IMR-90 (cell line): ENCODE results near the gene OPA3. TPM values are rescaled to one million over a fixed set of nuclear protein-coding genes. Genes with fewer than 3 reads are reported as not detected.

Source experiments
- ATAC-seq: fragments of 200-7000 bp; cut with Tn5 transposase; 2 replicates; pipeline ENCODE4 v1.9.1; 2020; ENCODE audit warnings: low read depth, mild to moderate bottlenecking, moderate library complexity
- BruUV-seq: library from RNA; stranded (reverse); fragments of 400-500 nt; replicated peaks from 2 replicates; lab custom pipeline; 2021; lab: Mats Ljungman, UMichigan
- CTCF ChIA-PET: fragments of 300-600 bp; formaldehyde crosslinking; extraction: SDS; loops from one replicate; lab custom pipeline; 2021; ENCODE audit warnings: antibody characterized with exemption; lab: Yijun Ruan, JAX
- POLR2A ChIA-PET: fragments of 300-600 bp; sonication (Branson Sonifier 250); formaldehyde crosslinking; loops from one replicate; lab custom pipeline; 2022; ENCODE audit warnings: antibody characterized with exemption; ENCODE audit not compliant: unreplicated experiment; lab: Charles Lee
- DNase-seq: peaks from one replicate; pipeline ENCODE4 v3.0.0; 2013
- H2AFZ ChIP-seq: replicated peaks from 2 replicates; pipeline ENCODE3; 2013; ENCODE audit warnings: low read length, mild to moderate bottlenecking; ENCODE audit not compliant: poor library complexity
- H2AK5ac ChIP-seq: 2 replicates; pipeline ENCODE4 v1.6.1; 2013; ENCODE audit warnings: low read depth, low read length, inconsistent platforms
- H2AK9ac ChIP-seq: replicated peaks from 2 replicates; pipeline ENCODE3; 2013; ENCODE audit warnings: mild to moderate bottlenecking, low read depth, low read length, moderate library complexity; ENCODE audit not compliant: poor library complexity
- H2BK120ac ChIP-seq: 2 replicates; pipeline ENCODE4 v1.6.1; 2013; ENCODE audit warnings: low read depth, low read length, inconsistent platforms
- H2BK15ac ChIP-seq: 3 replicates; pipeline ENCODE4 v1.6.1; 2013; ENCODE audit warnings: low read depth, low read length, inconsistent platforms
- H2BK20ac ChIP-seq: 2 replicates; pipeline ENCODE4 v1.6.1; 2013; ENCODE audit warnings: low read depth, mild to moderate bottlenecking, inconsistent platforms, low read length, moderate library complexity
- H2BK5ac ChIP-seq: 2 replicates; pipeline ENCODE4 v1.6.1; 2013; ENCODE audit warnings: mild to moderate bottlenecking, low read depth, low read length, inconsistent platforms; ENCODE audit not compliant: poor library complexity, severe bottlenecking
- H3K14ac ChIP-seq: replicated peaks from 2 replicates; pipeline ENCODE4 v1.6.1; 2013; ENCODE audit warnings: low read depth, low read length, inconsistent platforms
- H3K18ac ChIP-seq: 2 replicates; pipeline ENCODE4 v1.6.1; 2013; ENCODE audit warnings: low read depth, low read length, control low read depth
- H3K23ac ChIP-seq: 2 replicates; pipeline ENCODE4 v1.6.1; 2013; ENCODE audit warnings: low read depth, low read length, inconsistent platforms
- H3K27ac ChIP-seq: 2 replicates; pipeline ENCODE4 v1.5.1; 2013; ENCODE audit warnings: mild to moderate bottlenecking, control low read depth, low read length; ENCODE audit not compliant: insufficient read depth
- H3K27me3 ChIP-seq: 2 replicates; pipeline ENCODE4 v1.6.1; 2013; ENCODE audit warnings: low read length; ENCODE audit not compliant: control insufficient read depth, insufficient read depth
- H3K36me3 ChIP-seq: 2 replicates; pipeline ENCODE4 v1.6.1; 2013; ENCODE audit warnings: low read length, mixed read lengths; ENCODE audit not compliant: control insufficient read depth, insufficient read depth
- H3K4ac ChIP-seq: 2 replicates; pipeline ENCODE4 v1.6.1; 2013; ENCODE audit warnings: low read depth, low read length, inconsistent platforms
- H3K4me1 ChIP-seq: 2 replicates; pipeline ENCODE4 v1.6.1; 2013; ENCODE audit warnings: low read length, mixed read lengths; ENCODE audit not compliant: control insufficient read depth, insufficient read depth
- H3K4me2 ChIP-seq: 2 replicates; pipeline ENCODE4 v1.6.1; 2013; ENCODE audit warnings: low read depth, mild to moderate bottlenecking, control low read depth, low read length, moderate library complexity
- H3K4me3 ChIP-seq: 2 replicates; pipeline ENCODE4 v1.5.1; 2013; ENCODE audit warnings: low read depth, mild to moderate bottlenecking, control low read depth, low read length, moderate library complexity; ENCODE audit not compliant: insufficient read depth
- H3K56ac ChIP-seq: 2 replicates; pipeline ENCODE4 v1.6.1; 2013; ENCODE audit warnings: low read length, inconsistent platforms; ENCODE audit not compliant: insufficient read depth; ENCODE audit errors: extremely low read depth
- H3K79me1 ChIP-seq, 2 experiments: 2 replicates each; pipeline ENCODE4 v1.6.1; 2013; ENCODE audit warnings: low read length in 2 of 2, inconsistent platforms in 1 of 2, low read depth in 1 of 2
- H3K9ac ChIP-seq: 2 replicates; pipeline ENCODE4 v1.6.1; 2013; ENCODE audit warnings: low read depth, low read length, control low read depth
- H3K9me1 ChIP-seq: 2 replicates; pipeline ENCODE4 v1.6.1; 2013; ENCODE audit warnings: low read length, inconsistent platforms; ENCODE audit not compliant: insufficient read depth
- H3K9me3 ChIP-seq: 2 replicates; pipeline ENCODE4 v1.6.1; 2013; ENCODE audit warnings: low read length; ENCODE audit not compliant: control insufficient read depth, insufficient read depth
- H4K20me1 ChIP-seq: 2 replicates; pipeline ENCODE4 v1.6.1; 2013; ENCODE audit warnings: low read length, inconsistent platforms; ENCODE audit not compliant: insufficient read depth
- H4K5ac ChIP-seq: 2 replicates; pipeline ENCODE4 v1.6.1; 2013; ENCODE audit warnings: mild to moderate bottlenecking, low read depth, low read length, control low read depth
- H4K8ac ChIP-seq, 2 experiments: 2 replicates each; pipeline ENCODE4 v1.6.1; 2013; ENCODE audit warnings: low read depth in 2 of 2, low read length in 2 of 2, control low read depth in 1 of 2, inconsistent platforms in 1 of 2
- H4K91ac ChIP-seq: 2 replicates; pipeline ENCODE4 v1.6.1; 2013; ENCODE audit warnings: low read depth, low read length, inconsistent platforms; ENCODE audit not compliant: insufficient read depth
- CHD1 ChIP-seq: IDR thresholded peaks from 2 replicates; pipeline ENCODE4 v1.6.1; 2012; ENCODE audit warnings: low read depth, low read length, improper control_type of control experiment
- FOS ChIP-seq: fragments of 150-350 bp; IDR thresholded peaks from 2 replicates; pipeline ENCODE4 v1.6.1; 2016; ENCODE audit warnings: low read depth, low read length
- MAZ ChIP-seq: IDR thresholded peaks from 2 replicates; pipeline ENCODE4 v1.6.1; 2012; ENCODE audit warnings: low read depth, mild to moderate bottlenecking, low read length, improper control_type of control experiment, moderate library complexity, borderline replicate concordance
- MXI1 ChIP-seq: IDR thresholded peaks from 2 replicates; pipeline ENCODE4 v1.6.1; 2012; ENCODE audit warnings: low read depth, mild to moderate bottlenecking, low read length, moderate library complexity, borderline replicate concordance
- NFE2L2 ChIP-seq: fragments of 150-350 bp; IDR thresholded peaks from 2 replicates; pipeline ENCODE4 v1.6.1; 2016; ENCODE audit warnings: low read depth, mild to moderate bottlenecking, low read length
- POLR2A ChIP-seq: IDR thresholded peaks from 2 replicates; pipeline ENCODE4 v1.6.1; 2012; ENCODE audit warnings: mild to moderate bottlenecking, low read depth, low read length
- RAD21 ChIP-seq: IDR thresholded peaks from 2 replicates; pipeline ENCODE4 v1.6.1; 2012; ENCODE audit warnings: low read length, improper control_type of control experiment
- RFX5 ChIP-seq: IDR thresholded peaks from 2 replicates; pipeline ENCODE4 v1.8.0; 2012; ENCODE audit warnings: low read depth, mild to moderate bottlenecking, low read length, moderate library complexity
- SMC3 ChIP-seq: fragments of 150-350 bp; IDR thresholded peaks from 2 replicates; pipeline ENCODE4 v1.6.1; 2016; ENCODE audit warnings: low read depth, mild to moderate bottlenecking, antibody characterized with exemption, low read length, moderate library complexity
- WGBS, 2 experiments: methylation state at CpG; one replicate each; pipeline versions ENCODE4 v1.1.5 to v1.1.7; 2013; ENCODE audit warnings: missing lambda C conversion rate in 2 of 2; ENCODE audit not compliant: insufficient read length in 1 of 2; ENCODE audit errors: extremely low coverage in 2 of 2; 5-methylcytosine and 5-hydroxymethylcytosine counted together
- dilution Hi-C: fragments of 300-500 bp; cut with HindIII; formaldehyde crosslinking; loops from one replicate; pipeline ENCODE4 v1.14.3; 2018; ENCODE audit warnings: low sequenced_read_pairs; ENCODE audit not compliant: unreplicated experiment
- in situ Hi-C: fragments of 300-500 bp; cut with MboI; formaldehyde crosslinking; loops from 3 replicates; pipeline ENCODE4 v1.14.3; 2019; ENCODE audit warnings: low sequenced_read_pairs, inconsistent platforms, mixed read lengths
- intact Hi-C: fragments of 100-400 bp; cut with micrococcal nuclease; formaldehyde crosslinking; loops from 2 replicates; pipeline ENCODE4 v1.10.0; 2022
- polyA plus RNA-seq, 3 experiments: library from polyadenylated mRNA; depleted of rRNA; stranded (reverse); fragments of >200 nt; gene quantifications; 2 replicates each; pipeline ENCODE4 v1.2.3, GENCODE V29; 2012; ENCODE audit warnings: low replicate concordance in 1 of 3
- total RNA-seq: library from RNA; depleted of rRNA; stranded (reverse); fragments of >200 nt; gene quantifications from 2 replicates; pipeline ENCODE4 v1.2.3, GENCODE V29; 2012
- TF ChIP-seq, protein P1 (sequence below): fragments of 150-350 bp; IDR thresholded peaks from 2 replicates; pipeline ENCODE4 v1.6.1; 2016; ENCODE audit warnings: low read depth, mild to moderate bottlenecking, low read length, moderate library complexity, borderline replicate concordance
- TF ChIP-seq, protein P2 (sequence below): conservative IDR thresholded peaks from 2 replicates; pipeline ENCODE4 v1.5.1; 2012; ENCODE audit warnings: mild to moderate bottlenecking, low read depth, low read length, improper control_type of control experiment

OPA3 gene
- total and polyA plus RNA-seq, 2 of the 4 experiments (the other 2 are of a cell fraction), result 5.2 to 9.6 TPM

DNA sequence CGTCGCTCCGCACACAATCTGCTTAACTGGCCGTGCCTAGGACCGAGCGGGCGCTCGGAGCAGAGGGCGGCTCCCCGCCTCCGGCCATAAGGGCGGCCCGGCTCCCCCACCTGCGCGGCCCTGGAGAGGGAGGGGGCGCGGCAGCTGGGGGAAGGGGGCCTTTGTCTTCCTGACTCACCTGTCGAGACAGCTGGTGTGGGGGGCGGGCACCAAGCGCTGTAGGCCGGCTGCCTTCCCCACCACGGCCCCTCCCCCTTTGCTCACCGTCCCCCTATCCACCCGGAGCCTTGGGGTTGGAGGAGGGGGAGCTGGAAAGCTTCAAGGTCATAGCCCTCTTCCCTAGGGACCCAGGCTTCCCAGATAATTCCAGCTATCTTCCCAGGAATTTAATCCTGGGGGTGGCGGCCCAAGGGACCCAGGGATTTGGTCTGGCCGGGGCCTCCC is 76.2 kb downstream of the OPA3 start:
- Histone ChIP-seq H2AFZ (peak overlapping the region; percentile 91), H3K27me3 (no peaks in the 10 kb centered on the region), H4K20me1 (peaks cover 44% of the 10 kb centered on the region), H2AK5ac (peak overlapping the region; percentile 98), H3K79me1 (peaks cover 0 to 53% of the 10 kb centered on the region in 2 experiments; a peak in 2 of 4 replicates), H3K4ac (peak overlapping the region; percentile 96), H3K18ac (peak overlapping the region; percentile 84; the same call in 1 of the 2 replicates), H3K4me2 (peak overlapping the region; percentile 92), H3K9me1 (peaks cover 17% of the 10 kb centered on the region), H3K9ac (peak overlapping the region; percentile 100), H3K14ac (peak overlapping the region; percentile 100), H3K4me1 (peaks cover 11% of the 10 kb centered on the region), H4K91ac (peak overlapping the region; percentile 98), H2AK9ac (peak overlapping the region; percentile 100), H3K4me3 (peak overlapping the region; percentile 92), H3K9me3 (no peaks in the 10 kb centered on the region), H2BK120ac (0 out of 2 replicates have a peak overlapping the region, but pooled peaks have one; percentile 6), H3K56ac (peak overlapping the region; percentile 99), H2BK20ac (no peak overlapping the region), H3K36me3 (peaks cover 6% of the 10 kb centered on the region), H3K23ac (peak overlapping the region; percentile 99), H2BK5ac (peak overlapping the region; percentile 82), H4K8ac (peak overlapping the region; percentile 99; a peak in 3 of 4 replicates), H2BK15ac (peak overlapping the region; percentile 83; the same call in 1 of the 3 replicates), H3K27ac (peak overlapping the region; percentile 94), H4K5ac (peak overlapping the region; percentile 88)
- peak; percentile 3 for ATAC-seq
- in situ Hi-C loops, result no loop called here
- TF ChIP-seq RFX5 (no peak), RAD21 (no peak), POLR2A (no peak), NFE2L2 (no peak), SMC3 (no peak), MXI1 (no peak), MAZ (no peak; the same call in 1 of the 2 replicates), CHD1 (no peak), FOS (no peak)
- TF ChIP-seq, protein P1, sequence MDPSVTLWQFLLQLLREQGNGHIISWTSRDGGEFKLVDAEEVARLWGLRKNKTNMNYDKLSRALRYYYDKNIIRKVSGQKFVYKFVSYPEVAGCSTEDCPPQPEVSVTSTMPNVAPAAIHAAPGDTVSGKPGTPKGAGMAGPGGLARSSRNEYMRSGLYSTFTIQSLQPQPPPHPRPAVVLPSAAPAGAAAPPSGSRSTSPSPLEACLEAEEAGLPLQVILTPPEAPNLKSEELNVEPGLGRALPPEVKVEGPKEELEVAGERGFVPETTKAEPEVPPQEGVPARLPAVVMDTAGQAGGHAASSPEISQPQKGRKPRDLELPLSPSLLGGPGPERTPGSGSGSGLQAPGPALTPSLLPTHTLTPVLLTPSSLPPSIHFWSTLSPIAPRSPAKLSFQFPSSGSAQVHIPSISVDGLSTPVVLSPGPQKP, result no peak
- TF ChIP-seq, protein P2, sequence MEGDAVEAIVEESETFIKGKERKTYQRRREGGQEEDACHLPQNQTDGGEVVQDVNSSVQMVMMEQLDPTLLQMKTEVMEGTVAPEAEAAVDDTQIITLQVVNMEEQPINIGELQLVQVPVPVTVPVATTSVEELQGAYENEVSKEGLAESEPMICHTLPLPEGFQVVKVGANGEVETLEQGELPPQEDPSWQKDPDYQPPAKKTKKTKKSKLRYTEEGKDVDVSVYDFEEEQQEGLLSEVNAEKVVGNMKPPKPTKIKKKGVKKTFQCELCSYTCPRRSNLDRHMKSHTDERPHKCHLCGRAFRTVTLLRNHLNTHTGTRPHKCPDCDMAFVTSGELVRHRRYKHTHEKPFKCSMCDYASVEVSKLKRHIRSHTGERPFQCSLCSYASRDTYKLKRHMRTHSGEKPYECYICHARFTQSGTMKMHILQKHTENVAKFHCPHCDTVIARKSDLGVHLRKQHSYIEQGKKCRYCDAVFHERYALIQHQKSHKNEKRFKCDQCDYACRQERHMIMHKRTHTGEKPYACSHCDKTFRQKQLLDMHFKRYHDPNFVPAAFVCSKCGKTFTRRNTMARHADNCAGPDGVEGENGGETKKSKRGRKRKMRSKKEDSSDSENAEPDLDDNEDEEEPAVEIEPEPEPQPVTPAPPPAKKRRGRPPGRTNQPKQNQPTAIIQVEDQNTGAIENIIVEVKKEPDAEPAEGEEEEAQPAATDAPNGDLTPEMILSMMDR, result no peak
- dilution Hi-C loops, result no loop called here
- intact Hi-C loops, result loop anchor here (5.0 kb wide), 2 partner anchors 134 to 184 kb away; partner anchors contain the start of genes QPCTL and SNRPD2
- DNase-seq, result no peak
- no TSS peak for BruUV-seq
- ChIA-PET CTCF (no interaction called here), POLR2A (interaction anchor here (0.5 kb wide), 1 partner anchor 225 kb away, joined by 3 read pairs; no protein-coding TSS in a partner anchor)
- no CpG with 5 or more reads among the region's 26 CpGs for WGBS, 2 experiments
